EL (cell line): Measurements from ENCODE around the gene MTPN.

Experiments used
- DNase-seq: peaks from one replicate; pipeline ENCODE4 v3.0.0-alpha.2; 2016

The MTPN gene

GRCh38 chr7:135977007-135977741 is at the start of gene MTPN:
MTPN (minus strand) TSS chr7:135977359; CDS start chr7:135977100, 259 bp downstream.
- DNase-seq, result peak; percentile 98

GRCh38 chr7:136026209-136026608 is 49.0 kb upstream of the MTPN start:
- DNase-seq, result no peak

- DNase-seq, result no peak
Observed at GRCh38 chr7:136023134-136023869, 46.1 kb upstream of the MTPN start.

- no peak for DNase-seq
Observed at GRCh38 chr7:136020556-136020955, 43.4 kb upstream of the MTPN start.

- no peak for DNase-seq
Observed at GRCh38 chr7:136018104-136018503, 40.9 kb upstream of the MTPN start.

- no peak for DNase-seq
Observed at GRCh38 chr7:136016649-136017395, 39.7 kb upstream of the MTPN start.

- no peak for DNase-seq
Observed at GRCh38 chr7:136015638-136016037, 38.5 kb upstream of the MTPN start.

- no peak for DNase-seq
Observed at GRCh38 chr7:136014659-136015058, 37.5 kb upstream of the MTPN start.

- DNase-seq, result no peak
Observed at GRCh38 chr7:136012238-136012637, 35.1 kb upstream of the MTPN start.

GRCh38 chr7:136009488-136010079 is 32.4 kb upstream of the MTPN start:
- DNase-seq, result peak; percentile 45

GRCh38 chr7:136006208-136006607 is 29.0 kb upstream of the MTPN start:
- no peak for DNase-seq

- DNase-seq, result no peak
Observed at GRCh38 chr7:136004083-136004482, 26.9 kb upstream of the MTPN start.

- DNase-seq, result no peak
Observed at GRCh38 chr7:136002802-136003201, 25.6 kb upstream of the MTPN start.

GRCh38 chr7:136000288-136000913 is 23.2 kb upstream of the MTPN start:
- DNase-seq, result no peak

- no peak for DNase-seq
Observed at GRCh38 chr7:135998081-135998480, 20.9 kb upstream of the MTPN start.

GRCh38 chr7:135995748-135996147 is 18.6 kb upstream of the MTPN start:
- DNase-seq, result no peak

GRCh38 chr7:135994466-135995205 is 17.5 kb upstream of the MTPN start:
- DNase-seq, result peak; percentile 25

GRCh38 chr7:135993950-135994349 is 16.8 kb upstream of the MTPN start:
- DNase-seq, result no peak

GRCh38 chr7:135991906-135992305 is 14.7 kb upstream of the MTPN start:
- DNase-seq, result no peak

GRCh38 chr7:135991322-135991721 is 14.2 kb upstream of the MTPN start:
- DNase-seq, result no peak

GRCh38 chr7:135990258-135990657 is 13.1 kb upstream of the MTPN start:
- no peak for DNase-seq
